Spleen (tissue), 7 donors: Measurements from ENCODE around the gene DBNL.

Experiments
- POLR2A ChIP-seq, 3 donors: fragments of 450-650 bp; IDR thresholded peaks; one replicate each; pipeline ENCODE4 v1.5.1; 2017; ENCODE audit warnings: antibody characterized with exemption in 3 of 3, mild to moderate bottlenecking in 1 of 3
- TF ChIP-seq, protein P1 (sequence below), 11 experiments: fragments of 200-600 bp in 7 of 11; fragments of 450-650 bp in 4 of 11; sonication (generic) in 4 of 11; IDR thresholded peaks in 8 of 11; conservative IDR thresholded peaks in 3 of 11; 1 replicate in 7 of 11; 2 replicates in 4 of 11; pipeline versions ENCODE4 v1.4.0 to v1.8.0; 2016 to 2021; ENCODE audit warnings: antibody characterized with exemption in 11 of 11, inconsistent platforms in 4 of 11, mild to moderate bottlenecking in 1 of 11
- donor health status: DM: no; HTN: no; CAD: no; lungs with moderate emphysema.
- donor health status: DM: no; HTN: no; CAD: no.
- donor health status: DM: no; HTN: no; CAD: no.

DNA sequence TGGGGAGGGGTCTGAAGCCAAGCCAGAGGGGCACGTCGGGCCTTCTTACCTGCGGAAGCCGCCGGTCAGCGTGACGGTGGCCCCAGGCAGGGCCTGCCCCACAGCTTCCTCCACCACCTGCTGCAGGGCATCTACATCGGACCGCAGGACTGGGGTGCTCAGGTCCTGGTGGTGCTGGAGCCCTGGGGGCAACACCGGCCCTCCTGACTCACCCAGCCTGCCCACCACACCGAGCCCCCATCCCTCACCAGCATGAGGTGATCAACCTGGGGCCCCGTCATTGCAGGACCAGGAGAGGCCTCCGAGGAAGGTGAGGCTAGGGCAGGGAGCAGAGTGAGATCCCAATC is 29.8 kb downstream of the DBNL start:
- TF ChIP-seq, protein P1, sequence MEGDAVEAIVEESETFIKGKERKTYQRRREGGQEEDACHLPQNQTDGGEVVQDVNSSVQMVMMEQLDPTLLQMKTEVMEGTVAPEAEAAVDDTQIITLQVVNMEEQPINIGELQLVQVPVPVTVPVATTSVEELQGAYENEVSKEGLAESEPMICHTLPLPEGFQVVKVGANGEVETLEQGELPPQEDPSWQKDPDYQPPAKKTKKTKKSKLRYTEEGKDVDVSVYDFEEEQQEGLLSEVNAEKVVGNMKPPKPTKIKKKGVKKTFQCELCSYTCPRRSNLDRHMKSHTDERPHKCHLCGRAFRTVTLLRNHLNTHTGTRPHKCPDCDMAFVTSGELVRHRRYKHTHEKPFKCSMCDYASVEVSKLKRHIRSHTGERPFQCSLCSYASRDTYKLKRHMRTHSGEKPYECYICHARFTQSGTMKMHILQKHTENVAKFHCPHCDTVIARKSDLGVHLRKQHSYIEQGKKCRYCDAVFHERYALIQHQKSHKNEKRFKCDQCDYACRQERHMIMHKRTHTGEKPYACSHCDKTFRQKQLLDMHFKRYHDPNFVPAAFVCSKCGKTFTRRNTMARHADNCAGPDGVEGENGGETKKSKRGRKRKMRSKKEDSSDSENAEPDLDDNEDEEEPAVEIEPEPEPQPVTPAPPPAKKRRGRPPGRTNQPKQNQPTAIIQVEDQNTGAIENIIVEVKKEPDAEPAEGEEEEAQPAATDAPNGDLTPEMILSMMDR (IDR thresholded peaks at IDR 0.05 in 8 of 11, conservative IDR thresholded peaks at IDR 0.05 in 3 of 11): no peak
- no peak for TF ChIP-seq POLR2A (IDR thresholded peaks at IDR 0.05)
